CD4-positive, alpha-beta T cell treated with Interleukin-17A for 4 hours (primary cell): Measurements from ENCODE around the gene EXOC5.
"Not testable (repeated sequence)": the region's sequence is repeated elsewhere in the genome, so short reads cannot be mapped to it uniquely, and the experiment has no call there.

Experiments
- DNase-seq: peaks from one replicate; pipeline ENCODE4 v3.0.0-alpha.2; 2020; ENCODE audit warnings: mixed read lengths

The EXOC5 gene

GRCh38 chr14:57246933-57247657 is 21.6 kb downstream of the EXOC5 start:
- DNase-seq = no peak

- DNase-seq = no peak
Observed at GRCh38 chr14:57245941-57246340, 22.8 kb downstream of the EXOC5 start.

- DNase-seq = no peak
Observed at GRCh38 chr14:57244106-57244505, 24.6 kb downstream of the EXOC5 start.

- DNase-seq = no peak
Observed at GRCh38 chr14:57243320-57243719, 25.4 kb downstream of the EXOC5 start.

- not testable (repeated sequence) for DNase-seq
Observed at GRCh38 chr14:57240115-57240514, 28.6 kb downstream of the EXOC5 start.

- DNase-seq = no peak
Observed at GRCh38 chr14:57232006-57232405, 36.7 kb downstream of the EXOC5 start.

- not testable (repeated sequence) for DNase-seq
Observed at GRCh38 chr14:57228320-57228719, 40.4 kb downstream of the EXOC5 start.

- DNase-seq = no peak
Observed at GRCh38 chr14:57227083-57227482, 41.6 kb downstream of the EXOC5 start.

- no peak for DNase-seq
Observed at GRCh38 chr14:57221931-57222330, 46.8 kb downstream of the EXOC5 start.

GRCh38 chr14:57212919-57213318 is 55.8 kb downstream of the EXOC5 start:
- no peak for DNase-seq

- DNase-seq = no peak
Observed at GRCh38 chr14:57209561-57209960, 59.1 kb downstream of the EXOC5 start.

- no peak for DNase-seq
Observed at GRCh38 chr14:57205938-57206337, 62.8 kb downstream of the EXOC5 start.

- not testable (repeated sequence) for DNase-seq
Observed at GRCh38 chr14:57202672-57203071, 66.0 kb downstream of the EXOC5 start.

GRCh38 chr14:57199921-57200320 is 68.8 kb downstream of the EXOC5 start:
- no peak for DNase-seq

GRCh38 chr14:57189070-57189469 is 79.6 kb downstream of the EXOC5 start:
- DNase-seq = no peak

- DNase-seq = no peak
Observed at GRCh38 chr14:57182760-57183503, 85.8 kb downstream of the EXOC5 start.

- no peak for DNase-seq
Observed at GRCh38 chr14:57179273-57179672, 89.4 kb downstream of the EXOC5 start.

- DNase-seq = no peak
Observed at GRCh38 chr14:57174466-57174865, 94.2 kb downstream of the EXOC5 start.

- no peak for DNase-seq
Observed at GRCh38 chr14:57171903-57172302, 96.8 kb downstream of the EXOC5 start.

- DNase-seq = no peak
Observed at GRCh38 chr14:57171363-57171762, 97.3 kb downstream of the EXOC5 start.

GRCh38 chr14:57169901-57170300 is 98.8 kb downstream of the EXOC5 start:
- no peak for DNase-seq

- DNase-seq = no peak
Observed at GRCh38 chr14:57168138-57168679, 100.5 kb downstream of the EXOC5 start.

GRCh38 chr14:57161583-57162234 is 107.0 kb downstream of the EXOC5 start:
- no peak for DNase-seq

- DNase-seq = no peak
Observed at GRCh38 chr14:57160333-57160732, 108.4 kb downstream of the EXOC5 start.
